NCI-H128 (cell line): ENCODE data around the gene PPM1M.

Experiments
- DNase-seq: peaks from one replicate; lab custom pipeline; 2025; ENCODE audit not compliant: unreplicated experiment; lab: John Stamatoyannopoulos, UW

The PPM1M gene

GRCh38 chr3:52245322-52246263, at the start of gene PPM1M:
Gene PPM1M, plus strand, starts transcription at chr3:52245759. Its CDS starts 66 bp downstream, at chr3:52245825.
- DNase-seq = no peak

- DNase-seq = no peak
Measured at GRCh38 chr3:52195823-52196331, 49.7 kb upstream of the PPM1M start.

GRCh38 chr3:52196977-52197376, 48.6 kb upstream of the PPM1M start:
- no peak for DNase-seq

- DNase-seq = no peak
Measured at GRCh38 chr3:52197499-52197841, 48.1 kb upstream of the PPM1M start.

GRCh38 chr3:52197842-52198625, 47.5 kb upstream of the PPM1M start, which contains the start of gene ALAS1:
Gene ALAS1, plus strand, starts transcription at chr3:52198160. Its CDS starts 1,082 bp downstream, at chr3:52199242.
- peak; percentile 66 for DNase-seq

- DNase-seq = no peak
Measured at GRCh38 chr3:52198643-52199608, 46.6 kb upstream of the PPM1M start.

- DNase-seq = no peak
Measured at GRCh38 chr3:52200981-52201679, 44.4 kb upstream of the PPM1M start.

GRCh38 chr3:52202384-52203077, 43.0 kb upstream of the PPM1M start:
- DNase-seq = no peak

- DNase-seq = no peak
Measured at GRCh38 chr3:52203701-52204100, 41.9 kb upstream of the PPM1M start.

- DNase-seq = peak; percentile 41
Measured at GRCh38 chr3:52204337-52205073, 41.1 kb upstream of the PPM1M start.

GRCh38 chr3:52205727-52206372, 39.7 kb upstream of the PPM1M start:
- no peak for DNase-seq

- no peak for DNase-seq
Measured at GRCh38 chr3:52208556-52208955, 37.0 kb upstream of the PPM1M start.

- no peak for DNase-seq
Measured at GRCh38 chr3:52210037-52210436, 35.5 kb upstream of the PPM1M start.

- no peak for DNase-seq
Measured at GRCh38 chr3:52210550-52211046, 35.0 kb upstream of the PPM1M start.

GRCh38 chr3:52211268-52211891, 34.2 kb upstream of the PPM1M start:
- no peak for DNase-seq

GRCh38 chr3:52213005-52213404, 32.6 kb upstream of the PPM1M start:
- no peak for DNase-seq

GRCh38 chr3:52213901-52214300, 31.7 kb upstream of the PPM1M start:
- no peak for DNase-seq

- DNase-seq = no peak
Measured at GRCh38 chr3:52215351-52215750, 30.2 kb upstream of the PPM1M start.
